GM23338 (cell line): ENCODE data around the gene NDUFA13. TPM values are rescaled to one million over a fixed set of nuclear protein-coding genes. Genes with fewer than 3 reads are reported as not detected.

Experiments used
- ATAC-seq: fragments of 200-7000 bp; cut with Tn5 transposase; 3 replicates; pipeline ENCODE4 v1.9.1; 2020
- DNase-seq: peaks from one replicate; pipeline ENCODE4 v3.0.0-alpha.2; 2015; ENCODE audit warnings: low spot score
- H2AFZ ChIP-seq: fragments of 200-600 bp; sonication (generic); 2 replicates; pipeline ENCODE4 v1.8.0; 2016; ENCODE audit warnings: antibody characterized with exemption, mild to moderate bottlenecking, moderate library complexity
- H3F3A ChIP-seq: fragments of 200-600 bp; sonication (generic); replicated peaks from 2 replicates; pipeline ENCODE4 v1.8.0; 2017; ENCODE audit warnings: antibody characterized with exemption, mixed run types, low read depth
- H3K27ac ChIP-seq: fragments of 200-600 bp; sonication (generic); 2 replicates; pipeline ENCODE4 v1.6.1; 2016; ENCODE audit warnings: low read depth
- H3K27me3 ChIP-seq: fragments of 200-600 bp; sonication (generic); 2 replicates; pipeline ENCODE4 v1.8.0; 2016; ENCODE audit warnings: mild to moderate bottlenecking, mixed run types, moderate library complexity; ENCODE audit not compliant: insufficient read depth
- H3K36me3 ChIP-seq: fragments of 200-600 bp; sonication (generic); 2 replicates; pipeline ENCODE4 v1.8.0; 2016; ENCODE audit warnings: mild to moderate bottlenecking; ENCODE audit not compliant: insufficient read depth
- H3K4me1 ChIP-seq: fragments of 200-600 bp; sonication (generic); 2 replicates; pipeline ENCODE4 v1.8.0; 2016; ENCODE audit warnings: mild to moderate bottlenecking, moderate library complexity; ENCODE audit not compliant: insufficient read depth
- H3K4me2 ChIP-seq: fragments of 200-600 bp; sonication (generic); 2 replicates; pipeline ENCODE4 v1.7.1; 2017; ENCODE audit warnings: mixed run types
- H3K4me3 ChIP-seq: fragments of 200-600 bp; sonication (generic); 2 replicates; pipeline ENCODE4 v1.6.1; 2016; ENCODE audit warnings: mixed run types
- H3K79me2 ChIP-seq: fragments of 200-600 bp; sonication (generic); replicated peaks from 2 replicates; pipeline ENCODE4 v1.8.0; 2017; ENCODE audit warnings: mild to moderate bottlenecking; ENCODE audit not compliant: insufficient read depth
- H3K9me2 ChIP-seq: fragments of 200-600 bp; sonication (generic); 2 replicates; pipeline ENCODE4 v1.8.0; 2017; ENCODE audit not compliant: insufficient read depth
- H4K20me1 ChIP-seq: fragments of 200-600 bp; sonication (generic); replicated peaks from 2 replicates; pipeline ENCODE4 v1.8.0; 2017; ENCODE audit warnings: mild to moderate bottlenecking; ENCODE audit not compliant: insufficient read depth
- H3K27ac Mint-ChIP-seq: 2 replicates; pipeline ENCODE4 v1.8.0; 2020; ENCODE audit warnings: inconsistent platforms, mild to moderate bottlenecking, moderate library complexity, mixed read lengths
- H3K27me3 Mint-ChIP-seq: 3 replicates; pipeline ENCODE4 v1.8.0; 2022; ENCODE audit warnings: low read depth, mild to moderate bottlenecking, moderate library complexity, mixed read lengths, inconsistent platforms; ENCODE audit not compliant: insufficient read depth, poor library complexity
- H3K36me3 Mint-ChIP-seq: 3 replicates; pipeline ENCODE4 v1.8.0; 2021; ENCODE audit warnings: low read depth, mild to moderate bottlenecking, inconsistent platforms, moderate library complexity, mixed read lengths
- H3K4me1 Mint-ChIP-seq: 3 replicates; pipeline ENCODE4 v1.8.0; 2020; ENCODE audit warnings: mild to moderate bottlenecking, inconsistent platforms, mixed read lengths
- H3K4me3 Mint-ChIP-seq: 3 replicates; pipeline ENCODE4 v1.8.0; 2021; ENCODE audit warnings: moderate library complexity, mild to moderate bottlenecking, inconsistent platforms, mixed read lengths
- H3K9me3 Mint-ChIP-seq: 3 replicates; pipeline ENCODE4 v1.8.0; 2020; ENCODE audit warnings: moderate library complexity, mild to moderate bottlenecking, inconsistent platforms, mixed read lengths
- CTCF ChIP-seq, 2 experiments: fragments of 200-600 bp in 1 of 2; sonication (generic) in 1 of 2; conservative IDR thresholded peaks; 2 replicates each; pipeline versions ENCODE4 v1.5.1 to v1.6.1; 2016 to 2017; ENCODE audit warnings: antibody characterized with exemption in 2 of 2, low read depth in 2 of 2, mild to moderate bottlenecking in 2 of 2, moderate library complexity in 1 of 2
- POLR2AphosphoS5 ChIP-seq: IDR thresholded peaks from 2 replicates; pipeline ENCODE4 v1.6.1; 2016; ENCODE audit warnings: antibody characterized with exemption, low read depth
- STAT1 ChIP-seq: IDR thresholded peaks from one replicate; pipeline ENCODE4 v1.6.1; 2016; ENCODE audit warnings: antibody characterized with exemption; ENCODE audit not compliant: unreplicated experiment
- ZNF114 ChIP-seq: fragments of 250-450 bp; sonication (Bioruptor Pico); IDR thresholded peaks from 2 replicates; pipeline ENCODE4 v1.5.0; 2020; ENCODE audit warnings: mild to moderate bottlenecking, moderate library complexity
- ZNF462 ChIP-seq: fragments of 250-450 bp; sonication (Bioruptor Pico); IDR thresholded peaks from 2 replicates; pipeline ENCODE4 v1.5.0; 2020; ENCODE audit warnings: mild to moderate bottlenecking, moderate library complexity
- polyA plus RNA-seq: library from polyadenylated mRNA; unstranded; fragments of >200 nt; fragmentation: Nextera tagmentation; extraction: Ambion mirVana; gene quantifications from 2 replicates; pipeline ENCODE4 v1.2.1, GENCODE V29; 2016
- total RNA-seq: library from RNA; depleted of rRNA; stranded (reverse); fragments of >200 nt; shearing (Covaris generic); gene quantifications from 2 replicates; pipeline ENCODE4 v1.2.3, GENCODE V29; 2014

Gene NDUFA13
- total and polyA plus RNA-seq, 2 experiments from 2014 or later: 143 to 598 TPM

GRCh38 chr19:19553670-19554069, 37.6 kb downstream of the NDUFA13 start (continued):
- TF ChIP-seq ZNF462 (CRISPR knock-in tag) (no peak), POLR2AphosphoS5 (no peak), ZNF114 (CRISPR knock-in tag) (no peak), STAT1 (no peak), CTCF (conservative IDR thresholded peaks at IDR 0.05; ENCODE audit: low read depth in 2 of 2) (no peak)

- no peaks in the 10 kb centered on the region for H3K27me3 ChIP-seq
- H3K4me3 ChIP-seq: no peak overlapping the region
- Mint-ChIP-seq H3K4me3 (no peak overlapping the region), H3K27ac (no peak overlapping the region), H3K9me3 (no peaks in the 10 kb centered on the region; the same call in 2 of the 3 replicates), H3K27me3 (peaks cover 8% of the 10 kb centered on the region), H3K4me1 (0 out of 3 replicates have a peak, but pooled peaks cover 7% of the 10 kb centered on the region), H3K36me3 (no peaks in the 10 kb centered on the region)
- H3K36me3 ChIP-seq: no peaks in the 10 kb centered on the region
- no peak overlapping the region for H3K4me2 ChIP-seq
- no peaks in the 10 kb centered on the region for H3K9me2 ChIP-seq
- H2AFZ ChIP-seq: peak overlapping the region; percentile 85; the same call in 1 of the 2 replicates
- ATAC-seq (peak; percentile 83), DNase-seq (peak; percentile 84)
- peaks cover 10% of the 10 kb centered on the region; the same call in 1 of the 2 replicates for H3F3A ChIP-seq
- no peaks in the 10 kb centered on the region for H4K20me1 ChIP-seq
- no peaks in the 10 kb centered on the region; the same call in 1 of the 2 replicates for H3K4me1 ChIP-seq
- H3K79me2 ChIP-seq: no peaks in the 10 kb centered on the region
- no peak overlapping the region for H3K27ac ChIP-seq
- TF ChIP-seq ZNF462 (CRISPR knock-in tag): no peak
Observed at GRCh38 chr19:19554074-19555023, 38.3 kb downstream of the NDUFA13 start.
